Stimulated activated CD4-positive, alpha-beta T cell treated with anti-CD3 and anti-CD28 coated beads, Interleukin-4, amount 100 ng/mL, for 48 hours (primary cell): Measurements from ENCODE around the gene PRPSAP1.

Experiments used
- DNase-seq, 2 donors: peaks; one replicate each; pipeline ENCODE4 v3.0.0-alpha.2; 2020; ENCODE audit warnings: low read depth in 2 of 2

PRPSAP1 gene

DNA sequence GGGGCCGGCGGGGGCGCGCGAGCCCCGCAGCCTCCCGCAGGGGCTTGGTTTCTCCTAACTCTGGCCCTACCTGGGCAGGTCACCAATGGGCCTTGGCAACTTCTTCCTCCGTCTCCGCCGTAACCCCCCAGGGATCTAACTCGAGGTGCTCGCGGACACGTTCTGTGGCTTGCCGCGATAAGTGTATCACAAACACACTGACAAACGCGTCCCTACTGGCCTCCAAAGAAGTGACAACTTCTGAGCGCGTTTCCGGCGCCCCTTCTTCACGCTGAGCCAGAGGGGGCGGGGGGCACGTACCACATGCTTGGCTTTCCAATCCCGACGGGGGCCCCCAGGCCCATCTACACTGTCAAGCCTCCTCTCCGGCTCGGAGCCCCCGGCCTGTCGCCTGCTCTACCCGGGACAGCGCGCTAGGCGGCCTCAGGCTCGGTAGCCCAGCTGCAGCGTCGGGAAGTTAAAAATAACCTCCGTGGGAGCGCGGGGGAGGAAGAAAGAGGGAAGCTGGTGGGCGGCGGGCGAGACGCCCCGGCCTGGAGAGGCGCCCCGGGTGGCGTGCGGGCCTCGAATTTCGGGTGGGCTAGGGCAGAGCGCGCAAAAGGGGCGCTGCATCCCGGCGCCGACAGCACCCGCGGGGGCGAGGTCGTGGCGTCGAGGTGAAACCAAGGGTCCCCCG is 30.0 kb upstream of the PRPSAP1 start:
- DNase-seq: peak in 1 of 2 donors; percentile 31

DNA sequence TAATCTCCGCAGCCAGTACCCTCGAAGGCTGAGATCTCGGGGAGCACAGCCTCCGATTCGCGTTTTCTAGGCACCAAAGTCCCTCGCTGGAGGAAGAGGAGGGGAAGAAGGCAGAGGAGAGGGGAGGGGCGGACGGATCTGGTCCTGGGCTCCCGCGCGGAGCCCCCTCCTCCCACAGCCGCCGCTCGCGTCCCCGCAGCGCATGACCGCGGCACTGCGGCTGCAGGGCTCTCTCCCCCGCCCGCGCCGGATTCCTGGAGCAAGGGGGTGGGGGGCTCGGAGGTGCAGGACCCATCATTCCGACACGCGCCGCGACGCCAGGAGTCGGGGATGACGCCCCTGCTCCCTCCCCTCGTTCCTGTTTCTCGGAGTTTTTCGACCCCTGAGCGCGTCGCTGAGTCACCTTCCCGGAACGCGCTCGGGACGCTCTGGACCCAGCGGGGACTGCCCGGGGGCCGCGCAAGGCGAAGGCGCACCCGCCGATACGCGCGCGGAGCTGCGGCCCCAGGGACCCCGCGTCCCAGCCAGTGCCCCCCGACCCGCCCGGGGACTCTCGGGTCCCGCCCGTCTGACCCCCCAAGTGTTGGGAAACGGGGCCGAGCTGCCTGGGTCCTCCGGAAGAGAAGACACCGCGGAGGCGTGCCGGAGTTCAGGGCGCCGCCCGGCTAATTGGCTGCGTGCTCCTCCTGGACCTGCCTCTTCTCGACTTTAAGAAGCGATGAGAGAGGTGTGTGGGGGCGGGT is 29.3 kb upstream of the PRPSAP1 start:
- DNase-seq: peak; percentile 47 to 63

DNA sequence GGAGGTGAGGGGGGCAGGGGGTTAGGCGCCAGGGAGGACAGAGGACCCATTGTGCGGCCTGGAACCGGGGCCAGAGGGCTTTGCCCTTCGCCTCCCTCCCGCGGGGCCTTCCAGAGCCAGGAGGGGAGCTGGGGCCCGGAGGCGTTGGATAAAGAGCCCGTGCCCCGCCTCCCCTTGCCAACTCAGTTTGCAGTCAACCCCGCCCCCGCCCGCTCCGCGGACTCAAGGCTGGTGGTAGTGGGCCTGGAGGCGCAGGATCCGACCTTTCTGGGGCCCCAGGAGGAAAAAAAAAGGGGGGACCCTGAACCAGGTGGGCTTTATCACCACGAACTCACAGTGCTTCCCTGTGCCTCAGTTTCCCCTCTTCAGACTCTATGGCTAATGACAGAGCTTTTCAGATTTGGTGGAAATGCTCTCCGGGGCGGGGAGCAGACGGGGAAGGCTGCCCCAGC is 28.7 kb upstream of the PRPSAP1 start:
- peak in 1 of 2 donors; percentile 26 for DNase-seq

DNA sequence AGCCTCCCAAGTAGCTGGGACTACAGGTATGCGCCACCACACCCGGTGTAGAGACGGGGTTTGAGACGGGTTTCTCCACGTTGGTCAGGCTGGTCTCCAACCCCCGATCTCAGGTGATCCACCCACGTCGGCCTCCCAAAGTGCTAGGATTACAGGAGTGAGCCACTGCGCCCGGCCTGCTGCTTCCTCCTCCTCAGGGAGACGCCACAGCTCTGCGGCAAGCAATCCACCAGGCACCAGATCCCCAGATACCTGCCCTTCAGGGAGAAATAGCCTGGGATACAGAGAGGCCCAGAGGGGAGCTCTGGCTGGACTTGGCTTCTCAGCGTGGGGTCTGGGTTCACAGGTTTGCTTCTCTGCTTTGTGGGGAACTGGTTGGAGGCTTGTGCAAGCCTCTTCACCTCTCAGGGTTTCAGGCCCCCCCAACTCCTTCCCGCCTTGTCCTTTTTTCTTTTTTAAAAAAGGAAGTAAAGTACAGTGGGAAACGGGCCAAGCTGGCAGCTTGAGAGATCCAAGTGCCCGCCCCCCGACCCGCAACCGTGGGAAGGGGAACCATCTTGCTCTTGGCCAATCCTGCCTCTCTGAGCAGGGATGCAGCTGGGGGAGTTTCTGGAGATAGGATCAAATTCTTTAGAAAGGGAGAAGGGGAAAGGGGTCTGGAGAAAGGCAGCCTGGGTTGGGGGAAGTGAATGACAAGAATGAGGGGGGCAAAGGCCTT is 28.1 kb upstream of the PRPSAP1 start:
- DNase-seq: no peak

DNA sequence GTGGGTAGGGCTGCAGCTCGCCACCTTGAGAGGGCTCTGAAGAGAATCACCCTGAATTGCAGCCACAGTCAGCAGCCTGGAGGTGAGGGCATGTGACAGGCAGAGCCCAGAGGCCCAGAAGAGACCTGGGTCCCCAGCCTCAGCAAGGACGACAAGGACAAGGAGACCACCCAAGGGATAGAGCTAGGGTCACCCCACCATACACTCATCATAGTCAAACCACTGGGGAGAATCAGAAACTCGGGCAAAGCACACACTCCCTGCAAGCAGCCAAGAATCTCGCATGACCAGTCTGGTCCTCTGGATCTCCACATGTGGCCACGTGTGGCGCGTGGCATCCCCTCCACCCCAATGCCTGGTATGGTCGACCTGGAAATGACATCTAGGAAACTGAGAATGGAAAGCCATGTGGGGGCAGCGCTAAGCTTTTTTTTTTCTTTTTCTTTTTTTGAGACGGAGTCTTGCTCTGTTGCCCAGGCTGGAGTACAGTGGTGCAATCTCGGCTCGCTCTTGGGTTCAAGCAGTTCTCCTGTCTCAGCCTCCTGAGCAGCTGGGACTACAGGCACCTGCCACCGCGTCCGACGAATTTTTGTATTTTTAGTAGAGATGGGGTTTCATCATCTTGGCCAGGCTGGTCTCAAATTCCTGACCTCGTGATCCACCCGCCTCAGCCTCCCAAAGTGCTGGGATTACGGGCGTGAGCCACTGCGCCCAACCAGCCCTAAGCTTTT is 26.1 kb upstream of the PRPSAP1 start:
- DNase-seq: no peak

DNA sequence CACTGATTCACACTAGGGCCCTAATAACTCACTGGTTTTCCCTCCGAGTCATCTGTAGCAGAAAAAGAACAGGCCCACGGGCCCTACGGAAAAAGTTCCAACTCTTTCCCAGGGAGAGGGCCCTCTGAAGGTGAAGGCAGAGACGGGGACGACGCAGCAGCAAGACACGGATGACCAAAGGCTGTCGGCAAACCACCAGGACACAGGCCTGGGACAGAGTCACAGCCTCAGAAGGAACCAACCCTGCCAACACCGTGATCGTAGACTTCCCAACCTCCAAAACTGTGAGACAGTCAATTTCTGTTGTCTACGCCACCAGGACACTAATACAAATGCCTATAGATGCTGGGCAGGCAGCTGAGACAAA is 25.5 kb upstream of the PRPSAP1 start:
- DNase-seq: no peak

DNA sequence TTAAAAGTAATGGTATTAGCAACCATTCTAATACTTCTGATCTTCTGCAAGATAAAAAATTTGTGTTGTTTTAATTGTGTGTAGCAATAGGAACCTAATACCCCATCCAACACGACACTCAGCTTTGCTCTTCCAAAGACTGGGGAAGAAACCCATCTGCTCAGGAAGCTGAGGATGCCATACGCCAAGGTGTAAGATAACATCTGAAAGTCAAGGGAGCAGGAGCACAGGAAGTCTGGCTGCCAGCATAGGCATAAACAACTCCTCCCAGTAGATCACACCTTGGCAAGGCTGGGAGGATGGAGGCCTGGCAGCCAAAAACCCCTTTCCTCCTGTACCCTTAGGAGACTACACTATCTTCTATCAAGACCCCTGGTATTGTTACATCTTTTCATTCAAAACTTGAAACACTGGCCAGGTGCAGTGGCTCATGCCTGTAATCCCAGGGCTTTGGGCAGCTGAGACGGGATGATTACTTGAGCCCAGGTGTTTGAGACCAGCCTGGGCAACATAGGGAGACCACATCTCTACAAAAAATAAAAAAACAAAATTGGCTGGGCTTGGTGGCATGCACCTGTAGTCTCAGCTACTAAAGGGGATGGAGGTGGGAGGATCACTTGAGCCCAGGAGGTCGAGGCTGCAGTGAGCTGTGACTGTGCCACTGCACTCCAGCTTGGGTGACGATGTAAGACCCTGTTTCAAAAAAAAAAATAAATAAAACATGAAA is 25.0 kb upstream of the PRPSAP1 start:
- no peak for DNase-seq

DNA sequence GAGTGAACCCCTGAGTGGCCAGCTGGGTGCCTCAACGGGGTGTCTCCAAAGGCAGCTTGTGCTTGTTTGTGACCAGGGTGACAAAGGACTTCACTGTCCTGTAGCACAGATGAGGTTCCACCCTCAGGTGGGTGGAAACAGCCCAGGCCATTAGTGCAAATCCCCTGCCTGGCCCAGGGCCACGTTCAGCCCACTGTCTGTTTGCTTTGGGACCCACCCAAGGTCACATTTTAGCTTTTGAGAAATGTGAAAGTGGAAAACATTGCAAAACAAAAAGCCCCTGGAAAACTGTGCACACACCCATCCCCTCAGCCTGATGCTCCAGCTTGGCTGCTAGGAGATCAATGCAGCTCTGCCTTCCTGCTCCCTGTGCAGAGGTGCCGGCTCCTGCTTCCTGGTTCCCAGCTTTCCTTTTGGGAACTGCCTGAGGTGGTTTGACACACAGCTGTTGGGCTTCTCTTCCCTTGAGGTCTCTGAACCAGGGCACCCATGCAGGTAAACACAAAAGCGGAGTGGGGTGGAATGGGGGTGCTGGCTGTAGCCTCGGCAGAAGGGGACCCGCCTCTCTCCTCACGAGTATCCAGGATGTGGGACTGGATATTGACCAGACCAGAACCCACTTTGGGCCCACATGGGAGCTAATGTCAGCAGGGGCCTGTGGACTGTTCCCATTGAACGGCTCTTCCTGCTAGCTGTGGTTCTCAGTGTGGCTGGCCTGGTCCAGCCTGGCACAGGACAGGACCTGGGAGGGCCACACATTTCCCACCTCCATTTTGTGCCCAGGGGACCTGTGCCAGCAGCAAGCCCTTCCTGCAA is 22.8 kb upstream of the PRPSAP1 start:
- DNase-seq: no peak

DNA sequence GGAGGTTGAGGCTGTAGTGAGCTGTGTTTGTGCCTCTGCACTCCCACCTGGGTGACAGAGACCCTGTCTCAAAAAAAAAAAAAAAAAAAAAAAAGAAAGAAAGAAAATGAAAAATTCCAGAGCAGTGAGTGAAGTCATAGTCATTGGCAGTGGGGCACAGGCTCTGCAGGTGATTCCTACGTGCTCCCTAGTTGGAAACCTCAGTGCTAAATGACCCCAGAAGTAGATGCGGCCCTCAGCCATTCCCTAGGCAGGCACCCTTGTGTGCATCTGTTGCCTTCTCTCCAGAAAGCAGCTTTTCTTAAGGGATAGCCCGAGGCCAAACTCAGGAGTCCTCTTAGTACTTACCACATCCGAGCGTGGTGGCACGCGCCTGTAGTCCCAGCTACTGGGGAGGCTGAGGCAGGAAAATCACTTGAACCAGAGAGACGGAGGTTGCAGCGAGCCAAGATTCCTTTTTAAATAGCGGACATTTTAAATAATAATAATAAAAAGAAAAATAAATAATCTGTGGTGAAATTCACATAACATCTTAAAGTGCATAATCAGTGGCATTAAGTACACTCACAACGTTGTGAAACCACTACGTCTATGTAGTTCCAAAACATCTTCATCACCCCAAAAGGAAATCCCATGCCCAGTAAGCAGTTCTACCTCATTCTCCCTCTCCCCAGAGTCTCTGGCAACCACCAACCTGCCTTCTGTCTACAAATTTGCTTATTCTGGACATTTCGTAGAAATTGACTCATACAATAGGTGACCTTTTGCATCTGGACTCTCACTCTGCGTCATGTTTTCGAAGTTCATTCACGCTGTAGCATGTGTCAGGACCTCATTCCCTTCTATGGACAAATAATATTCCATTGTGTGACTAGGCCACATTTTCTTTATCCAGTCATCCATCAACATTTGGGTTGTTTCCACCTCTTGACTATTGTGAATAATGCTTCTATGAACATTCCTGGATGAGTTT is 18.2 kb upstream of the PRPSAP1 start:
- DNase-seq: no peak

DNA sequence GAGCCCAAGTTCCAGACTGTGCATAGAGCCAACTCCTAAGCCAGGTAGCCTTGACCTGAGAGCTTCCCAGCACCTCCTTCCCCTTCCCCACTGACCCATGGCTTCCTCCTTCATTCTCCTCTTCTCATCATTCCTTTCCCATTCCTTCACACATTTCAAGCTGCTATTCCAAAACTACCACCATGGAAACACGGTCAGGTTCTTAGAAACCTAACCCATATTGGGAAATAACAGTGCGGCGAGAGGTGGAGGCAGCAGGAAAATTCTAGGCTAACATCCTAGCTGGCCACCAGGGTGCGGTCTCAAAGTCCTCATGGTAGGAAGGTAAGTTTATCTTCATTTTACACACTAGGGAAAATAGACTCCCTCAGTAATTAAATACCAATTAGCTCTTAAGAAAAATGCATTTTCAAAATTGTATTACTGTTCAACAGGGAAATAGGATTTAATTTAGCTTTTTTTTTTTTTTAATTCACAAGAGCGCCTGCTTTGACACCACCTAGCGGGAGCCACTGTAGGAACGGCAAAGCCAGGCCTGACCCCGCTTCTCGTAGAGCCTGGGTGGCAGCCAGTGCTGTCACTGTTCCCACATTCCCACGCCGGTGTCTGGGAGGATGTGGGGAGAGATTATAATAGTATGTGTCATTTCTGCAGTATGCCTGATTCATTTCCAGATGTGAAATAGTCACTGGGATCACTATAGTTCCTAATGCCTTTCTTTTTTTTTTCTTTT is 16.7 kb upstream of the PRPSAP1 start:
- no peak for DNase-seq

DNA sequence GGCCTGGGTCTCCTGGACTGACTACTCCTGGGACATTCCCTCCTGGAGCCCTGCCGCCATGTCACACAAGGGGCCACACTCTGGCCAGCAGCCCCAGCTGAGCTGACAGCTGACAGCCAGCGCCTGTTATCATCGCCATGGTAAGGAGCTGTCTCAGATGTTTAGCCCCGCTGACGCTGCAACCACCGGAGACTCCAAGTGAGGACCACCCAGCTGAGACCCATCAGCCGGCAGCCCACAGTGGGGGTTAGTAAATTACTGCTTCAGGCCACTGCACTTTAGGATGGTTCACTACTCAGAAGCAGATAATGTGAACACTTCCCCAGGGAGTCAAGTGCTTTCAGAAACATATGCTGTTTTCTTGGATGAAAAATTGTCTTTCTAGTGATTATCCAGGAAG is 16.1 kb upstream of the PRPSAP1 start:
- no peak for DNase-seq

DNA sequence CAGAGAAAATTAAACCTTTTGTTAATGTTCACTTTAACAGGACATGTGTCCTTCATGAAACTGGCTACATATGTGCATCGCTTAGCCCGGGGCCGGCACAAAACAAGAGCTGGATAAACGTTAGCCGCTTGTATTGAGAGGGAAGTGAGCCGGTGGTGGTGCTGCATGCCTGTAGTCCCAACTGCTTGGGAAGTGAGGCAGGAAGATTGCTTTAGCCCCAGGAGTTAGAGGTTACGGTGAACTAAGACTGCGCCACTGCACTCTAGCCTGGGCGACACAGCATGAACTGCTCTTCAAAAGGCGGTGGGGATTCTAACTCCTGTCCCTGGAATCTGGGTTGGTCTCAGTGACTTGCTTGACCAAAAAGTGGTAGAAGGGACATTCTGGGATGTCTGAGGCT is 15.7 kb upstream of the PRPSAP1 start:
- no peak for DNase-seq

DNA sequence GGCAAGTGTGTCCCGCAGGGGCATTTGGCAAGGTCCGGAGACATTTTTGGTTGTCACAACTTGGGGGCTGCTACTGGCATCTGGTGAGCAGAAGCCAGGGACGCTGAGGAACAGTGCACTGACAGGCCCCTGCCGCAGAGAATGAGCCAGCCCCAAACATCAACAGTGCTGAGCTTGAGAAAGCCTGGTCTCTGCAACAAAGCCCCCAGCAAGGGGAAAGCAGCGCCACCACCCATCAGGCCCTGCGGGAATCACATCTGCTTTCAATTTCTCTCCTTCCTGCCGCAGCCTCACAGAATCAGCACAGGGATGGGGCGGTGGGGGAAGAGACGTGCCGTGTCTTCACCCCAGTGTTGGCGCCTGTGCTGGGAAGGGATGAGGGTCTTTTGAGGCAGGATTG is 14.8 kb upstream of the PRPSAP1 start:
- no peak for DNase-seq

DNA sequence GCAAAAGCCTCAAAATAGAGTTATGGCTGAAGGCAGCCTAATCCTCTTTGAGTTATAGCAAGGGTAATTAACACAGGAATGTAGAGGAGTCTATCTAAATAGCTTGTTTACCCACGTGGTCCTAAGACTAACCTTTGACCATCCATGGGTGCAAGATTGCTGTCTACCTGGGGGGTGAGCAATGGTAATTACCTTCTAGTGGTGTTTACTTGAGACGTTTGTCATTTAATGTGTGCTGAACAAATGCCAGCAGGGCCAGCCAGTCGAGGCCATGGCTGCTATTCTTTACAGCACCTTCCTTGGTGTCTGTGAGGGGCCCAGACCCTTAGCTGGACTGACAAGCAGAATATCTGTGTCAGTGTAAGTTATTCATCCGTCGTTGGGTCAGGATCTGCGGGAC is 13.9 kb upstream of the PRPSAP1 start:
- no peak for DNase-seq

DNA sequence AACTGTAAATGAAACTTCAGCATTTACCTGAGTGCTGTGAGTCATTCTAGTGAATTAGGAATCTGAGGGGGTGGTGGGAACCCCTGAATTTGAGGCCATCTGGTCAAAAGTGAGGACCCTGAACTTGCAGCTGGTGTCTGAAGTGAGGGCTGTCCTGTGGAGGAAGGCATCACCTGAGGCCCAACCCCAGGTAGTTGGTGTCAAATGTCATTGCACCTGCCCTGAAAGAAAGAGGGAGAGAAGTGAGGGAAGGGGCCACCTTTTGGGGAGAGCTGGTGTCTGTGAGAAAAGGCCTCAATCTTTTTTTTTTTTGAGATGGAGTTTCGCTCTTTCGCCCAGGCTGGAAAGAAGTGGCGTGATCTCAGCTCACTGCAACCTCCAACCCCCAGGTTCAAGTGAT is 12.5 kb upstream of the PRPSAP1 start:
- no peak for DNase-seq

DNA sequence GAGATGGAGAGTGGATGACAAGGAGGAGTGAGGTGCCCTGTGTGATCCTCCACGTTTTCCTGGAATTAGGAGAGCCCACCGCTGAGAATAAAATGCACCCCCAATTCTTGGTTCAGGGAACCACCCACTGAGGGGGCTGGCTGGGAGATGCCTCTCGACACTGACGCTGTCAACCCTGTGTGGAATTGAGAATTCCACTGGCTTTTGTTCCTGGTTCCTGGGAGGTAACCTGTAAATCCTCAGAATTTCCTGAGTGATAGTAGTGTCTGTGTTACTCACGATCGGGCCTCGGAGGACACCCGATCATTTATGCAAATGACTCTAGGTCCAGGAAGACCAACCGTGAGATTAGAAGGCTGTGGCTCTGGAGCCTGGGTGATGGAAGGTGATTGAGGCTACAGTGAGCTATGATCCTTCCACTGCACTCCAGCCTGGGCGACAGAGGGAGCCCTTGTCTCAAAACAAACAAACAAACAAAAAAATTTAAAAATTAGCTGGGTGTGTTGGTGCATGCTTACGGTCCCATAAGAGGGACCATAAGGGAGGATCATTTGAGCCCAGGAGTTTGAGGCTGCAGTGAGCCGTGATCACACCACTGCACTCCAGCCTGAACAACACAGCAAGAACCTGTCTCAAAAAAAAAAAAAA is 11.7 kb upstream of the PRPSAP1 start:
- DNase-seq: no peak

DNA sequence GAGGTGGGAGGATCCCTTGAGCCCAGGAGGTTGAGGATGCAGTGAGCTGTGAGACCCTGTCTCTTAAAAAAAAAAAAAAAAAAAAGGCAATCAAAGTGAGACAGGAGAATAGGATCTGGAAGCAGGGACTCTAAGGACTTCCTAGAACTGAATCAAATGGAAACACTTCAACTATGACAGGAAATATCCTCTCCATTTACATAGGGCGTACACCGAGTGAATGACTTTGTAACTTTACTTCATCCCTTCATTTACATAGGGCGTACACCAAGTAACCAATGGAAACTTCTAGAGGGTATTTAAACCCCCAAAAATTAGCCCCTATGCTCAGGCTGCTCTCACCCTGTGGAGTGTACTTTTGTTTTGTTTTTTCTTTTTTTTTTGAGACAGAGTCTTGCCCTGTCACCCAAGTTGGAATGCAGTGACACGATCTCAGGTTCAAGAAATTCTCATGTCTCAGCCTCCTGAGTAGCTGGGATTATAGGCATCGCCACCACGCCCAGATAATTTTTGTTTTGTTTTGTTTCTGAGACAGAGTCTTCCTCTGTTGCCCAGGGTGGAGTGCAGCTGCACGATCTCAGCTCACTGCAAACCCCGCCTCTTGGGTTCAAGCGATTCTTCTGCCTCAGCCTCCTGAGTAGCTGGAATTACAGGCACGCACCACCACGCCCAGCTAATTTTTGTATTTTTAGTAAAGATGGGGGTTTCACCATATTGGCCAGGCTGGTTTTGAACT is 9.6 kb upstream of the PRPSAP1 start:
- DNase-seq: no peak

DNA sequence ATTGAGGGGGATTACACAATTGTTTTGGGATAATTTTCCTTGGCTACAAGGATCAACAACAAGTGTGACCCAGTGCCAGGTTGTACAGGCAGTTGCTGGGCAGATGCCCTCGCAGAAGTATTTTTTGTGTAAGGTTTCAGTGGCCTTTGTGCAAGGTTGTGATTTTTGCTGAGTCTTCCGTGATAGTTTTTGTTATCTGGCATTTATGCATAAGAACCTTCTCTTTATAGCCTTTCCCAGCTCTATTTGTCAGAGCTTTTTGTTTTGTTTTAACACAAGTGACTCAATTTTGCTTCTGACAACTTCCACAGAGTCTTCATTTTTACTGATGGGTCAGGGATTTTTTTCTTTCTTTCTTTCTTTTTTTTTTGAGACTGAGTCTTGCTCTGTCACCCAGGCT is 6.7 kb upstream of the PRPSAP1 start:
- no peak for DNase-seq
